Dendritic cell treated with granulocyte-macrophage colony-stimulating factor and Interleukin-4, amounts not matched to agents 40 ng/mL and 50 ng/mL, for 4 days (primary cell): ENCODE data around the gene PLTP.

Source experiments
- H3K27ac Mint-ChIP-seq: one replicate; pipeline ENCODE4 v1.8.0; 2022; ENCODE audit warnings: mild to moderate bottlenecking, mixed read lengths
- H3K27me3 Mint-ChIP-seq: one replicate; pipeline ENCODE4 v1.8.0; 2022; ENCODE audit warnings: mild to moderate bottlenecking, mixed read lengths
- H3K36me3 Mint-ChIP-seq: one replicate; pipeline ENCODE4 v1.8.0; 2022; ENCODE audit warnings: low read depth, mixed read lengths
- H3K4me1 Mint-ChIP-seq: one replicate; pipeline ENCODE4 v1.8.0; 2022; ENCODE audit warnings: low read depth, mixed read lengths
- H3K4me3 Mint-ChIP-seq: one replicate; pipeline ENCODE4 v1.8.0; 2022; ENCODE audit warnings: mild to moderate bottlenecking, moderate library complexity, mixed read lengths
- H3K9me3 Mint-ChIP-seq: one replicate; pipeline ENCODE4 v1.8.0; 2022; ENCODE audit warnings: mixed read lengths
- intact Hi-C: fragments of 100-400 bp; cut with micrococcal nuclease; formaldehyde crosslinking; loops from one replicate; pipeline ENCODE4 v1.15.0; 2022

The PLTP gene

DNA sequence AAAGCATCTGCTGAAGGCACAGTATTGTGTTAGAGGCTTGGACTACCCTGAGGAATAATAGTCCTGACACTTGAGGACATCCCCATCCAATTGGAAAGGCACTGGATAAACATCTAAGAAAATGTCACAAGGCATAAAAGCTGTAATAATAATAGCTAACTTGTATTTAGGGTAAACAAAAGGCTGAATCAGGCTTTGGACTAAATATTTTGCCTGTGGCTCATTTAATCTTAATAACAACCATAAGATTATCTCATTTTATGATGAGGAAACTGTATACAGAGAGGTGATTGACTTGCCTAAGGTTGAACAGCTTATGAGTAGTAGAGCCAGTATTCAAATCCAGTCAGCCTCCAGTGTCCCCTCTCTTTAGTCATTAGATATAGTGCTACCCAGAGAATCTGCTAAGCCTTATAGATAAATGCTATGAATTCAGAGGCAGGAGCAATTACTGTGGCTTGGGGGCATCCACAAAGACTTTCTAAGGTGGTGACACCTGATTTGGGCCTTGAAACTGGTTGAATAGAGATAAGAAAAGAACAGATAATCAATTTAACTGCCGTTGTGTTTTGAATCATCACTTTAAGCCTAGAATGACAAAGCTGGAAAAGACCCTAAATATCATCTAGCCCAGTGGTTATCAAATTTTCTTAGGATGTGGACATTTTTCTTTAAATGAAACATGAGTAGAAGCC lies 38.4 kb downstream of the PLTP start:
- H3K4me3 Mint-ChIP-seq: no peak overlapping the region
- no peaks in the 10 kb centered on the region for H3K4me1 Mint-ChIP-seq
- peaks cover 33% of the 10 kb centered on the region for H3K36me3 Mint-ChIP-seq
- no peak overlapping the region for H3K27ac Mint-ChIP-seq
- intact Hi-C loops: no loop called here
- H3K9me3 Mint-ChIP-seq: no peaks in the 10 kb centered on the region
- H3K27me3 Mint-ChIP-seq: no peaks in the 10 kb centered on the region

DNA sequence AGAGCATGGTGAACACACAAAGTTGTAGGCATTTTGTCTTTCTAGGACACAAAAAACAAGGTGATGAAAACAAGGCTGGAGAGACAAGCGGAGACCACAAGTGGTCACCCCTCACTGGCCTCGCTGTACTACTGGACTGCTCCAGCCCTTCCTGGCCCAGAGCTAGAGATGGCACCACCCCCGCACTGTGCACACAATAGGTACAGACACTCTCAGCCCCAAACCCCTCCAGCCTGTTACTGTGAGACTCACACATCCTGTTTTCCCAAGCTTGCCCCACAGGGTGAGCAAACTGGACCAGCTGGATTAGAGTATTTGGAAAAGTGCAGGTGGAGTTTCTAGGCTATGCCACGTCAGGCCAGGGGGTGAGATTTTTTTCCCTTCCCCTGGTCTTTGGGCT lies 39.3 kb downstream of the PLTP start:
- no peaks in the 10 kb centered on the region for H3K4me1 Mint-ChIP-seq
- H3K9me3 Mint-ChIP-seq: no peaks in the 10 kb centered on the region
- no peaks in the 10 kb centered on the region for H3K27me3 Mint-ChIP-seq
- intact Hi-C loops: no loop called here
- no peak overlapping the region for H3K4me3 Mint-ChIP-seq
- peaks cover 24% of the 10 kb centered on the region for H3K36me3 Mint-ChIP-seq
- no peak overlapping the region for H3K27ac Mint-ChIP-seq

DNA sequence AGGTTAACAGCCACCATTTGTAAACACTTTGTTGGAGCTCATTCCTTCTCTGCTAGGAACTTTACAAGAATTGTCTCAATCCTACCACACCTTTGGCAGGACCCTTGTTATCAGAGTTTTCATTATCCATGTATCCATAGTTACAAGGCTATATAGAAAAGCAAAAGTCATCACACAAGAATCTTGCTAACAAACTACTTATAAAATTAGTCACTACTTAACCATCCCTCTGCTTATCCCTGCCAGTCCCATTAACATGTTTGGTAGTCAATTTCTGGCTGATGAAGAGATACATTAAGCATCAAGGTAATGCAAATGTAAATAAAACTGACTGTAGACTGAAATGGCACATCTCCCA lies 44.2 kb downstream of the PLTP start:
- peaks cover 6% of the 10 kb centered on the region for H3K4me1 Mint-ChIP-seq
- intact Hi-C loops: no loop called here
- no peak overlapping the region for H3K4me3 Mint-ChIP-seq
- H3K36me3 Mint-ChIP-seq: peaks cover 15% of the 10 kb centered on the region
- H3K9me3 Mint-ChIP-seq: no peaks in the 10 kb centered on the region
- H3K27me3 Mint-ChIP-seq: no peaks in the 10 kb centered on the region
- no peak overlapping the region for H3K27ac Mint-ChIP-seq

DNA sequence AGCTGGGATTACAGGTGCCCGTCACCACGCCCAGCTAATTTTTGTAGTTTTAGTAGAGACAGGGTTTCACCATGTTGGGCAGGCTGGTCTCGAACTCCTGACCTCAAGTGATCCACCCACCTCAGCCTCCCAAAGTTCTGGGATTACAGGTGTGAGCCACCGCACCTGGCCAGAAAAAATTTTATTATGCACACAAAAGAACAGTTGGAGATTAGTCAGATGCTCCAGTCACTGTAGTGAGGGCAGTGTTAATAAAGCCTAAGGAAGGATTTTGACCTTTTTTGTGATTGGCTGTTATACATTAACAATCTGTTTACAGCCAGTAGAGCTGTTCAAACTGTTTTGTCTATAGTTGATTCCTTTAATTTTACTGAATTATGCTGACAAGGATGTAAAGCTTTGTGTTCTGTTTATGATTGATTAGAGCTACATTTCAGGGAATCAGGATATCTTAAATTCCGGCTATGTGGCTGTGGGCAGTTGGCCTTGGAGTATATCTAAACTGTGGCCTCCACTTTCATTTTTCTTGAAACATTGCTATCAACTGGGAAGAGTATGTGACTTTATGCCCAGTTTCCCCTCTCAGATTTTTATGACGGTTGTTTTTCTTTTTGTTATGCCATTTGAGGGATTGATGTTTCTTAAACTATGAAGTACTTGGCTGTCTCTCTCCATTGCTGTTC lies 44.7 kb downstream of the PLTP start:
- H3K9me3 Mint-ChIP-seq: no peaks in the 10 kb centered on the region
- no peaks in the 10 kb centered on the region for H3K27me3 Mint-ChIP-seq
- peaks cover 10% of the 10 kb centered on the region for H3K36me3 Mint-ChIP-seq
- H3K27ac Mint-ChIP-seq: no peak overlapping the region
- intact Hi-C loops: no loop called here
- H3K4me1 Mint-ChIP-seq: peaks cover 6% of the 10 kb centered on the region
- H3K4me3 Mint-ChIP-seq: no peak overlapping the region

DNA sequence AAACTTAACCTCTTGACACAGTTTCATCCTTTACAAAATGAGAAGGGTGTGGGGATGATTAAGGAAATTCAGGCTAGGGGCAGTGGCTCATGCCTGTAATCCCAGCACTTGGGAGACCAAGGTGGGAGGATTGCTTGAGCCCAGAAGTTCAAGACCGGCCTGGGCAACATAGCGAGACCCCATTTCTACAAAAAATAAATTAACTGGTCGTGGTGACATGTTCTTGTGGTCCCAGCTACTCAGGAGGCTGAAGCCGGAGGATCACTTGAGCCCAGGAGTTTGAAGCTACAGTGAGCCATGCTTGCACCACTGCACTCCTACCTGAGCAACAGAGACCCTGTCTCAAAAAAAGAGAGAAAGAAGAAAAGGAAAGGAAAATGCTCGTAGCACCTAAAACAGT lies 45.5 kb downstream of the PLTP start:
- intact Hi-C loops: no loop called here

DNA sequence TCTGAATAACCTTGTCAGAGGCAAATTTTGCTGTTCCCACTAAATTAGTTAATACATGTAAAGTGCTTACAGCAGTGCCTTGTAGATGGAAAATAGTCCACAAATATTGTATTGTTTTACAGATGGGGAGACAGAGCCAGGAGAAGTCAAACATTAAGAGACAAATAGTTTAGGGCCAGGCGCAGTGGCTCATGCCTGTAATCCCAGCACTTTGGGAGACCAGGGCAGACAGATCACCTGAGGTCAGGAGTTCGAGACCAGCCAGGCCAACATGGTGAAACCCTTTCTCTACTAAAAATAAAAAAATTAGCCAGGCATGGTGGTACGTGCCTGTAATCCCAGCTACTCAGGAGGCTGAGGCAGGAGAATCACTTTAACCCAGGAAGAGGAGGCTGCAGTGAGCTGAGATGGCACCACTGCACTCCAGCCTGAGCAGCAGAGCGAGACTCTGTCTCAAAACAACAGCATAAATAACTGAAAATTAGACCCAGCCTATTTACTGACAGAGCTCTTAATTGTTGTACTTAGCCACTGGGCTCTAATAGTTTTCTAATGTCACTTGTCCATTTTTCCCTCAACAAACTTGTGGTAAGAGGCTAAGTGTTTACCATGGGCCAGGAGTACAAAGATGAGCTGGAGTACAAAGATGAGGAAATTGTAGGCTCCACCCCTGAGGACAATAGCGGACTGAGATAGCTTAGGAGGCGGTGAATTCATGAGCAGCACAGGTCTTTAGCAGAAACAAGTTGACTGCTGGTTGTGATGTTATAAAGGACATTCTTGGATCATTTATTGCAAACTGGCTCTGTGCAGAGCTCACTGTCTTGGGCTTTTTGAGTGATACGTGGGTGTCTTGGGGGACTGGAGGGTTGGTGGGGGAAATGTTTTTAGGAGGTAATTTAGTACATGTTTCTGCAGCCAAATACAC lies 48.1 kb downstream of the PLTP start:
- Mint-ChIP-seq H3K9me3 (no peaks in the 10 kb centered on the region), H3K4me1 (peaks cover 28% of the 10 kb centered on the region), H3K4me3 (no peak overlapping the region), H3K36me3 (peaks cover 7% of the 10 kb centered on the region), H3K27ac (no peak overlapping the region), H3K27me3 (no peaks in the 10 kb centered on the region)
- intact Hi-C loops: no loop called here

More for the DNA sequence above, 45.5 kb downstream of the PLTP start:
- Mint-ChIP-seq H3K27ac (no peak overlapping the region), H3K36me3 (peaks cover 7% of the 10 kb centered on the region), H3K4me3 (no peak overlapping the region), H3K27me3 (no peaks in the 10 kb centered on the region), H3K4me1 (peaks cover 7% of the 10 kb centered on the region), H3K9me3 (no peaks in the 10 kb centered on the region)

DNA sequence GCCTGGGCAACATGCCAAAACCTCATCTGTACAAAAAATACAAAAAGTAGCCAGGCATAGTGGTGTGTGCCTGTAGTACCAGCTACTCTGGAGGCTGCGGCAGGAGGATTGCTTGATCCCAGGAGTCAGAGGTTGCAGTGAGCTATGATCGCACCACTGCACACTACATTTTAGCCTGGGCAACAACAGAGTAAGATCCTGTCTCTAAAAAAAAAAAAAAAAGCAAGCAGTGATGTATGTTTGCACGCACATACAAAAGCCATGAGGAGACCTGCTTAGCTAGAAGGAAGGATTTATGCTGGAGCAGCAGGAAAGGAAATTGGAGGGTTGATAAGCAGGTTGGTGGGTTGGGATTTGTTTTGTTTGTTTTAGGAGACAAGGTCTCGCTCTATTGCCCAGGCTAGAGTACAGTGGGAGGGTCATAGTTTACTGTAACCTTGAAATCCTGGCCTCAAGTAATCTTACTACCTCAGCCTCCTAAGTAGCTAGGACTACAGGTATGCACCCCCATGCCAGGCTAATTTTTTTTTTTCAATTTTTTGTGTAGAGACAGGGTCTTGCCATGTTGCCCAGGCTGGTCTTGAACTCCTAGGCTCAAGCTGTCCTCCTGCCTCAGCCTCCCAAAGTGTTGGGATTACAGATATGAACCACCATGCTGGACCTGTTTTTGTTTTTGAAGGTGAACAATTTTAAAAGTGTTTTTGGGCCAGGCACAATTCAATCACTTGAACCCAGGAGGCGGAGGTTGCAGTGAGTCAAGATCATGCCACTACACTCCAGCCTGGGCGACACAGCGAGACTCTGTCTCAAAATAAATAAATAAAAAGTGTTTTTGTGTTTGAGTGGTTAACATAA lies 50.5 kb downstream of the PLTP start:
- Mint-ChIP-seq H3K36me3 (peaks cover 15% of the 10 kb centered on the region), H3K4me1 (peaks cover 45% of the 10 kb centered on the region), H3K27me3 (no peaks in the 10 kb centered on the region), H3K9me3 (no peaks in the 10 kb centered on the region), H3K4me3 (no peak overlapping the region), H3K27ac (no peak overlapping the region)
- intact Hi-C loops: no loop called here

DNA sequence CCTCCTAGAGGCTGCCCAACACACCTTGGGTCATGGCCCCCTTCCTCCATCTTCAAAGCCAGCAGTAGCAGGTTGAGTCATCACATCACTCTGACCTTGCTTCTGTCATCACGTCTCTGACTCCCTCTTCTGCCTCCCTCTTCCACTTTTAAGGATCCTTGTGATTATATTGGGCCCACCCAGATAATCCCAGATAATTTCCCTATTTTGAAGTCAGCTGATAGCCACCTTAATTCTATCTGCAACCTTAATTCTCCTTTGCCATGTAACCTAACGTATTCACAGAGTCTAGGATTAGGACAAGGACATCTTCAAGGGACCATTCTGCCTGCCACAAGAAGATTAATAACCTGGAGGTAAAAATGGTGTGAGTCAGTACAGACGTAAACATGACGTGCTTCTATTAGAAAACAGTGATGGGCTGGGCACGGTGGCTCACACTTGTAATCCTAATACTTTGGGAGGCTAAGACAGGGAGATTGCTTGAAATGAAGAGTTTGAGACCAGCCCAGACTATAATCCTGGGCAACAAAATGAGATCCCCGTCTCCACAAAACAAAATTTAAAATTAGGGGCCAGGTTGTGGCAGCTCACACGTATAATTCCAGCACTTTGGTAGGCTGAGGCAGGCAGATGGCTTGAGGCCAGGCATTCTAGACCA lies 51.3 kb downstream of the PLTP start:
- H3K9me3 Mint-ChIP-seq: no peaks in the 10 kb centered on the region
- H3K27ac Mint-ChIP-seq: no peak overlapping the region
- no peak overlapping the region for H3K4me3 Mint-ChIP-seq
- H3K27me3 Mint-ChIP-seq: no peaks in the 10 kb centered on the region
- H3K4me1 Mint-ChIP-seq: peaks cover 51% of the 10 kb centered on the region
- H3K36me3 Mint-ChIP-seq: peaks cover 14% of the 10 kb centered on the region
- intact Hi-C loops: no loop called here

DNA sequence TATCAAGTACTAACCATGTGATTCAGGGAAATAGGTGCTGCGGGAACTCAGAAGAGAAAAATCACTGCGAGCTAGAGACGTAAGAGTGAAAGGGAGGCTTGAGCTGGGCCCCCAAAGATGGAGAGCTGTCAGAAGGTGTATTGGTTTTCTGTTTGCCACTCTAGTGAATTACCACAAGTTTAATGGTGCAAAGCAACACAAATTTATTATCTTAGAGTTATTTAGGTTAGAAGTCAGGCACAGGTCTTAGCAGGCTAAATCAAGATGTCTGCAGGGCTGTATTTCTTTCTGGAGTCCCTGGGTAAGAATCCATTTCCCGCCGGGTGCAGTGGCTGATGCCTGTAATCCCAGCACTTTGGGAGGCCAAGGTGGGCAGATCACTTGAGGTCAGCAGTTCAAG lies 52.0 kb downstream of the PLTP start:
- intact Hi-C loops: no loop called here
- Mint-ChIP-seq H3K9me3 (no peaks in the 10 kb centered on the region), H3K27me3 (no peaks in the 10 kb centered on the region), H3K4me1 (peaks cover 52% of the 10 kb centered on the region), H3K27ac (no peak overlapping the region), H3K4me3 (no peak overlapping the region), H3K36me3 (peaks cover 19% of the 10 kb centered on the region)

DNA sequence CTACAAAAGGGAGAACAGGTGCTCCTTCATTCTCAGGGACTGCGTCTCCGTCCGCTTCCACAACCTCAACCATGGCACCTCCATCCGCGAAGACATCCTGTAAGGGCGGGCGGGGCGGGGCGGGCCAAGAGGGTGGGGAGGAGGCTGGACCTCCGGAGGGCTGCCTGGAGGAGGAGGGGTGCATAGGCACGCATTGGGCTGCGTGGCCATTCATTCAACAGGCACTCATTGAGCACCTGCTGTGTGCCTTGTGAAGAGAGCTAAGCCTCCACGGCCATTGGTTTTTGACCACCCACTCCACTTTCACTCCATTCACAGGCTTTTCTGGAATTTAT lies 54.1 kb downstream of the PLTP start:
- Mint-ChIP-seq H3K27ac (peak overlapping the region; percentile 96), H3K36me3 (peaks cover 39% of the 10 kb centered on the region), H3K27me3 (no peaks in the 10 kb centered on the region), H3K4me3 (peak overlapping the region; percentile 91), H3K4me1 (peaks cover 59% of the 10 kb centered on the region), H3K9me3 (no peaks in the 10 kb centered on the region)
- intact Hi-C loops: loop anchor here (1.0 to 2.0 kb wide), 2 partner anchors 45 to 77 kb away; partner anchors contain the start of gene UBE2C

DNA sequence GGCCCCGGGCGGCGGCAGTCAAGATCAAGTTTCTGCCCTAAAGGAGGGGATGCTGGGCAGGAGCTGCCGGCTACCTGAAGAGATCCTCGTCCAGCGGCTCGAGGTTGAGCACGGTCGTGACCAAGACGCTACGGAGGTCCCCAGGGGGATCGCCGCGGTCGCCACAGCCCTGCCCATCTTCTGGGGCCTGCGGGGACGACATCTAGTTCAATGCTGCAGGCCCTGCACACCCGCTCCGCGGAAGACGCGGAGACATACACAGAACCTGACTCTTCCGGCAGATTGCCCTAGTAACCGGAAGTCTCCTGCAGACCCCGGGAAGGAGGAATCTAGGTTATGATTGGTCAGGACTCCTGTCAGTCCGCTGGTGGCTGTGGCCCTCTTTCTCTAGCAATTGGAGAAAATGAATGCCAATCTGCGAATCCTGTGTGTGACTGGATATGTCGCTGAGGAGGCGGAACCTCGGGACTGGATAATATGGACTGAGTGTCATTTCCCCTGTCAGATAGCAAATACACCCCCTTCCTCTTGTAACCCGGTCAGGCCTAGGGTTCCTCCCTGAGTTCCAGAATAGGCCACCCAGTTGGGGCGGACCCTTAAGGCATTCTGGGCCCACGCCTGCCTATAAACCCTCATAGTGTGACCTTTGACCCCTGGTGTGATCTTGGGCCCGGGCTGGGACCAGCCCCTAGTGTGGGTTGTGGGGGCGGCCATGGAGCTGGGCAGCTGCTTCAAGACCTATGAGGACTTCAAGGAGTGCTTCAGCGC lies 54.7 kb downstream of the PLTP start, which contains the start of the genes ACOT8 and ZSWIM3:
Gene ACOT8 (minus strand): TSS at position 279 of the 768 bp plus-strand sequence. CDS start 77 bp downstream, at position 202.
Gene ZSWIM3 (plus strand): TSS at position 501 of the 768 bp plus-strand sequence. CDS start 212 bp downstream, at position 713.
- intact Hi-C loops: loop anchor here (1.0 to 2.0 kb wide), 2 partner anchors 44 to 78 kb away; partner anchors contain the start of gene UBE2C
- Mint-ChIP-seq H3K27me3 (no peaks in the 10 kb centered on the region), H3K36me3 (peaks cover 44% of the 10 kb centered on the region), H3K9me3 (no peaks in the 10 kb centered on the region), H3K27ac (peak within 1 kb of the TSS; percentile 96), H3K4me1 (peaks cover 59% of the 10 kb centered on the region), H3K4me3 (peak within 1 kb of the TSS; percentile 91)

DNA sequence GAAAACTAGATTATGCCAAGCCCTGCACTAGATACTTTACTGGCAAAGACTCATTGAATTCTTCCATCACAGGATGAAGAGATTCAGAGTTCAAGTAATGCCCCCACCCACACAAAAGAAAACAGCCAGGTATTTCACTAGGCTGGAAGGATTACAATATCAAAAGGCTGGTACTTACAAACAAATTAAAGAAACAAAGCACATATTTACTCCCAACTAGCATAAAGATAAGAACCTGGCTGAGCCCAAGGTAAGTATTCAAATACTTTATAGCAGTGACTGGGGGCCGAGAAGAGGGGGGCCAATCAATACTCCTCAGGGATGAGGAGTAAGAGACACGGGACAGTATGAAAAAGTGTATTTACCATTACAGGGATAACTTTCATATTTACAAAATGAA lies 58.5 kb downstream of the PLTP start:
- H3K36me3 Mint-ChIP-seq: peaks cover 82% of the 10 kb centered on the region
- no peaks in the 10 kb centered on the region for H3K27me3 Mint-ChIP-seq
- no peak overlapping the region for H3K27ac Mint-ChIP-seq
- peaks cover 33% of the 10 kb centered on the region for H3K4me1 Mint-ChIP-seq
- no peak overlapping the region for H3K4me3 Mint-ChIP-seq
- H3K9me3 Mint-ChIP-seq: no peaks in the 10 kb centered on the region
- intact Hi-C loops: no loop called here
